Transverse colon (tissue), 4 donors: Measurements from ENCODE around the gene SDK2. TPM values are rescaled to one million over a fixed set of nuclear protein-coding genes. Genes with fewer than 3 reads are reported as not detected.

Source experiments
- DNase-seq: peaks from one replicate; pipeline ENCODE4 v3.0.0-alpha.2; 2019
- H3K27ac ChIP-seq, 4 donors: fragments of 200-600 bp; sonication (generic); 2 replicates each; pipeline ENCODE4 v1.5.1; 2016 to 2018; ENCODE audit warnings: inconsistent platforms in 4 of 4
- H3K27me3 ChIP-seq: fragments of 200-600 bp; sonication (generic); 2 replicates; pipeline ENCODE4 v1.5.1; 2017; ENCODE audit warnings: inconsistent platforms
- H3K36me3 ChIP-seq, 4 donors: fragments of 200-600 bp; sonication (generic); 2 replicates each; pipeline ENCODE4 v1.5.1; 2017 to 2019; ENCODE audit warnings: inconsistent platforms in 4 of 4
- H3K4me1 ChIP-seq, 4 donors: fragments of 200-600 bp; sonication (generic); 2 replicates each; pipeline ENCODE4 v1.5.1; 2017 to 2020; ENCODE audit warnings: inconsistent platforms in 4 of 4
- H3K4me3 ChIP-seq, 4 donors: fragments of 200-600 bp; sonication (generic); 1 replicate in 1 of 4; 2 replicates in 3 of 4; pipeline versions ENCODE4 v1.5.1 to v1.6.1; 2017 to 2019; ENCODE audit warnings: inconsistent platforms in 4 of 4
- H3K9me3 ChIP-seq, 2 donors: fragments of 200-600 bp; sonication (generic); 2 replicates each; pipeline ENCODE4 v1.5.1; 2017 to 2019; ENCODE audit warnings: inconsistent platforms in 2 of 2
- EP300 ChIP-seq: sonication (generic); formaldehyde crosslinking; IDR thresholded peaks from one replicate; pipeline ENCODE4 v1.6.1; 2017; ENCODE audit warnings: antibody characterized with exemption, low read depth
- POLR2A ChIP-seq: fragments of 450-650 bp; IDR thresholded peaks from one replicate; pipeline ENCODE4 v1.6.1; 2016; ENCODE audit warnings: antibody characterized with exemption, mild to moderate bottlenecking, moderate library complexity
- POLR2AphosphoS5 ChIP-seq, 3 donors: sonication (generic); formaldehyde crosslinking; IDR thresholded peaks; one replicate each; pipeline ENCODE4 v1.6.1; 2016; ENCODE audit warnings: antibody characterized with exemption in 3 of 3
- WGBS, 2 donors: methylation state at CpG; one replicate each; pipeline ENCODE4 v1.1.5; 2018; ENCODE audit warnings: low coverage in 1 of 2; 5-methylcytosine and 5-hydroxymethylcytosine counted together
- in situ Hi-C, 4 donors: fragments of 200-750 bp; cut with MboI; loops; one replicate each; pipeline versions ENCODE4 v1.15.0 to v1.15.1; 2017; ENCODE audit warnings: low sequenced_read_pairs in 3 of 4, low pct_ligation_motif_present in 1 of 4, low pct_unique_long_range_greater_than_20kb in 1 of 4
- intact Hi-C: fragments of 100-400 bp; cut with DNase I; formaldehyde crosslinking; loops from one replicate; pipeline ENCODE4 v1.15.1; 2023; ENCODE audit warnings: low total_unique reads
- total RNA-seq, 4 donors: library from RNA; depleted of rRNA; stranded (reverse); fragments of >200 nt; gene quantifications; one replicate each; pipeline ENCODE4 v1.1.0, GENCODE V29; 2016
- TF ChIP-seq, protein P1 (sequence below), 5 experiments: fragments of 200-600 bp in 3 of 5; fragments of 450-650 bp in 2 of 5; sonication (generic) in 3 of 5; IDR thresholded peaks; 1 replicate in 2 of 5; 2 replicates in 3 of 5; pipeline ENCODE4 v1.5.1; 2016 to 2017; ENCODE audit warnings: antibody characterized with exemption in 5 of 5, inconsistent platforms in 3 of 5, mild to moderate bottlenecking in 2 of 5, moderate library complexity in 1 of 5

SDK2 gene
- total RNA-seq, 4 donors from 2014 or later, result 2.6 to 9.8 (median 3.4) TPM

DNA sequence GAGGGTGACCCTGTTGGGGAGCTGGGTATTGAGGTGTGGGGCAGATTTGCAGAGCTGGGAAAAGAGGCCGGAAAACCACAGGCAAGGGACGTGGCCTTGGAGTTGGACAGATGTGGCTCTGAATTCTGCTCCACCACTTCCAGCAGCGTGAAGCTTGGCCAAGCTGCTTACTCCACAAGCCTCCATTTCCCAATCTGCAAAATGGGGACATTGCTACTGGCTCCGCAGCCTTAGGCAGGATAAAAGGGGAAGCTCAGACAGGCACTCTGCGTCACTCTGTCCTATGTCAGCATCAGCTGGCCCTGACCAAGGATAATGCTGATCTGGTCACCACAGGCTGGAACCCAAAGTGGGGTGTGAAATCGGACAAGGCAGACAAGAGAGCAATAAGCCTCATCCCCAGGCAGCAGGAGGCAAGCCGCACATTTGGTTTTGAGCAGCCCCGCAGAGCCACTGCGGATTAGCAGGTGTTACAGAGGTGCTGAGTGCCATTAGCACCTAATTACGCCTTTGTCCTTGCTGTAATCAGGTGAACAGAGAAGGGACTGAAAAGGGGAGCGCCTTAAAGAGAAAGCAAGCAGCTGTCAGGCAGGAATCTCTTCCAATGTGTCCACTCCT lies 54.8 kb downstream of the SDK2 start:
- in situ Hi-C loops, result loop anchor here in 1 of 4 donors (25.0 kb wide), 1 partner anchor 123 kb away; no protein-coding TSS in a partner anchor
- 89 to 100% methylated on average over 1 to 11 of the region's 11 CpGs for whole genome bisulfite sequencing, 2 donors

DNA sequence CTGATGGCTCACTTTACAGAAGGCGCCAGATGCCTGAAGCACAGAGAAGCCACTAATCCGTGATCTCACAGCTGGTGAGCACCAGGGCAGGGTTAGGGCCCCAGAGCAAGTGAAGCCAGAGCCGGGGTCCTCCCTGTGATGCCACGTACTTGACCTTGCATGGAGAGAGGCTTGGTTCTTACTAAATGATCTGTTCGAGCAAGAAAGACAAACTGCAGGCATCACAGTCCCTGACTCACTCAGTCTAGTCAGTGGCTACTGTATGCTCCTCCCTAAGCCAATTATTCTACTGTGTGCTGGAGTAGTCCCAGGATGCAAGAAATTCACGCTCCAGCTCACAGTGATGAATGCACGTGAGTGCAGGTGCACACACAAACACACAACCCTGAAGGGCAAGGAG lies 55.4 kb downstream of the SDK2 start:
- no peak for DNase-seq
- TF ChIP-seq EP300, result no peak
- TF ChIP-seq, protein P1, sequence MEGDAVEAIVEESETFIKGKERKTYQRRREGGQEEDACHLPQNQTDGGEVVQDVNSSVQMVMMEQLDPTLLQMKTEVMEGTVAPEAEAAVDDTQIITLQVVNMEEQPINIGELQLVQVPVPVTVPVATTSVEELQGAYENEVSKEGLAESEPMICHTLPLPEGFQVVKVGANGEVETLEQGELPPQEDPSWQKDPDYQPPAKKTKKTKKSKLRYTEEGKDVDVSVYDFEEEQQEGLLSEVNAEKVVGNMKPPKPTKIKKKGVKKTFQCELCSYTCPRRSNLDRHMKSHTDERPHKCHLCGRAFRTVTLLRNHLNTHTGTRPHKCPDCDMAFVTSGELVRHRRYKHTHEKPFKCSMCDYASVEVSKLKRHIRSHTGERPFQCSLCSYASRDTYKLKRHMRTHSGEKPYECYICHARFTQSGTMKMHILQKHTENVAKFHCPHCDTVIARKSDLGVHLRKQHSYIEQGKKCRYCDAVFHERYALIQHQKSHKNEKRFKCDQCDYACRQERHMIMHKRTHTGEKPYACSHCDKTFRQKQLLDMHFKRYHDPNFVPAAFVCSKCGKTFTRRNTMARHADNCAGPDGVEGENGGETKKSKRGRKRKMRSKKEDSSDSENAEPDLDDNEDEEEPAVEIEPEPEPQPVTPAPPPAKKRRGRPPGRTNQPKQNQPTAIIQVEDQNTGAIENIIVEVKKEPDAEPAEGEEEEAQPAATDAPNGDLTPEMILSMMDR (IDR thresholded peaks at IDR 0.05), result no peak
- no peak for TF ChIP-seq POLR2A
- TF ChIP-seq POLR2AphosphoS5 (IDR thresholded peaks at IDR 0.05), result no peak
- WGBS, 2 donors, result 74 to 100% methylated on average over 1 to 7 of the region's 7 CpGs
- in situ Hi-C loops, result loop anchor here in 1 of 4 donors (25.0 kb wide), 1 partner anchor 123 kb away; no protein-coding TSS in a partner anchor
- Histone ChIP-seq H3K36me3 (no peaks in the 10 kb centered on the region), H3K9me3 (no peaks in the 10 kb centered on the region), H3K4me1 (no peaks in the 10 kb centered on the region), H3K27ac (no peak overlapping the region), H3K27me3 (no peaks in the 10 kb centered on the region), H3K4me3 (no peak overlapping the region)
- intact Hi-C loops, result no loop called here

More for the DNA sequence above, 54.8 kb downstream of the SDK2 start:
- Histone ChIP-seq H3K9me3 (no peaks in the 10 kb centered on the region), H3K27me3 (no peaks in the 10 kb centered on the region), H3K4me3 (no peak overlapping the region), H3K27ac (no peak overlapping the region), H3K36me3 (no peaks in the 10 kb centered on the region), H3K4me1 (no peaks in the 10 kb centered on the region)
- intact Hi-C loops, result no loop called here
- DNase-seq, result no peak
- TF ChIP-seq POLR2A, result no peak
- TF ChIP-seq, protein P1 (IDR thresholded peaks at IDR 0.05), result no peak
- no peak for TF ChIP-seq EP300
- TF ChIP-seq POLR2AphosphoS5 (IDR thresholded peaks at IDR 0.05), result no peak

DNA sequence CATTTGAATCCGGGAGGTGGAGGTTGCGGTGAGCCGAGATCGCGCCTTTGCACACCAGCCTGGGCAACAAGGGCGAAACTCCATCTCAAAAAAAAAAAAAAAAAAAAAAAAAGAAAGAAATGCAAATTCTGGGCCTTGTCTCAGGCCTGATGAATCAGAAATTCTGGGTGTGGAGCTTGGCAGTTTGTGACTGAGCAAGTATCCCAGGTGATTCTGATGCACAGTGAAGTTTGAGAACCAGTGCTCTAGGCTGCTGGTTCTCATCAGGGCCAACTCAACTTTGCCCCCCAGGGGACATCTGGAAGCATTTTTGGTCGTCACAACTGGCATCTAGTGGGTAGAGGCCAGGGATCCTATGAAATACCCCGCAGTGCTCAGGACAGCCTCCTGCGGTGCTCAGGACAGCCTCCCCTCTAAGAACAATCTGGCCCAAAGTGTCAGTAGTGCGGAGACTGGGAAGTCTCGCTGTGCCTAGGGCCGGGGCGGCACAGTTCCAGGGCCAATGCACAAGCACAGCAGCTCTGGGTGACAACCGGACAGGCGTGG lies 55.9 kb downstream of the SDK2 start:
- no peaks in the 10 kb centered on the region for H3K9me3 ChIP-seq
- intact Hi-C loops (no loop called here), in situ Hi-C loops (loop anchor here in 1 of 4 donors (25.0 kb wide), 1 partner anchor 124 kb away; no protein-coding TSS in a partner anchor)
- H3K27ac ChIP-seq, result no peak overlapping the region
- no peaks in the 10 kb centered on the region for H3K27me3 ChIP-seq
- no peak overlapping the region for H3K4me3 ChIP-seq
- TF ChIP-seq EP300 (no peak), POLR2AphosphoS5 (IDR thresholded peaks at IDR 0.05) (no peak), POLR2A (no peak)
- TF ChIP-seq, protein P1 (IDR thresholded peaks at IDR 0.05), result no peak
- WGBS, 2 donors, result 94% methylated on average over 13 of the region's 15 CpGs; no CpG with 5 or more reads in 1 of the 2 donors
- H3K36me3 ChIP-seq, result no peaks in the 10 kb centered on the region
- no peak for DNase-seq
- H3K4me1 ChIP-seq, result no peaks in the 10 kb centered on the region

DNA sequence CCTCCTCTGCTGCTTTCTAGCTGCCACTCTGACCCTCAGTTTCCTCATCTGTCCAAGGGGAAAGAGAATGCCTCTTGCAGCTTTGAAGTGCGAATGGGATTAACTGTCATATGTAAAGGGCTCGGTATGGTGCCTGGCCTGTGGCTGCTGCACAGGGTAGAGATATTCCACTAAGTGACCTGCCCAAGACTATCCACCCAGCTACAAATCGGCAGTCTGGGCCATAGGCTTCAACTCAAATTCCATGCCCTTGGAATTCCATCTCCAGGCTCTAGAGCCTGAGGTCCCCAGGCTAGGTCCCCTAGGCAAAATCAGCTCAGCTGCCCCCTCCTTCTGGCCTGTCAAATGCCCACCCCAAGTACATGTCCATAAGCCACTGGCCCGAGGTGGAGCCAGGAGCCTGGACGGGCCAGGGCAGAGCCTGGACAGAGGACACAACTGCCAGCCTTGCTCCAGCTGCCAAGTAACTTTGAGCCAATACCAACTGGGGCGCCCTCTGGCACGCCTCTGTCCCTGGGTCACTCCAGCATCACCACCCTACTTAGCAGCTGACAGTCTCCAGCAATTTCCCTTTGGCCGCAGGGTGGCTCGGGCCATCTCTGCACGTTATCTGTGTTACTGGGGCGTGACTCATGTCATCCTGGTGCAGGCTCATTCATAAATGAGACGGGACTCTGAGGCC lies 57.2 kb downstream of the SDK2 start:
- no peaks in the 10 kb centered on the region for H3K4me1 ChIP-seq
- H3K27me3 ChIP-seq, result no peaks in the 10 kb centered on the region
- WGBS, 2 donors, result 64% methylated on average over 11 of the region's 12 CpGs; no CpG with 5 or more reads in 1 of the 2 donors
- H3K9me3 ChIP-seq, result no peaks in the 10 kb centered on the region
- H3K36me3 ChIP-seq, result no peaks in the 10 kb centered on the region
- H3K4me3 ChIP-seq, result no peak overlapping the region
- in situ Hi-C loops (loop anchor here in 1 of 4 donors (25.0 kb wide), 1 partner anchor 125 kb away; no protein-coding TSS in a partner anchor), intact Hi-C loops (no loop called here)
- TF ChIP-seq EP300, result no peak
- TF ChIP-seq POLR2AphosphoS5 (IDR thresholded peaks at IDR 0.05), result no peak
- TF ChIP-seq, protein P1 (IDR thresholded peaks at IDR 0.05), result no peak
- no peak for TF ChIP-seq POLR2A
- no peak overlapping the region for H3K27ac ChIP-seq
- DNase-seq, result no peak
